ENCODE results near the gene RPL13A. TPM values are rescaled to one million over a fixed set of nuclear protein-coding genes. Genes with fewer than 3 reads are reported as not detected.

Gene RPL13A
- polyA plus RNA-seq, 2 donors: 1,631 to 2,695 TPM

- WGBS, 2 donors: 55 to 70% methylated on average over 19 of the region's 19 CpGs
- H3K4me3 ChIP-seq (ENCODE audit: low read depth in 1 of 2, low read length in 2 of 2): peak overlapping the region in 1 of 2 donors; percentile 1
- peaks cover 2 to 19% of the 10 kb centered on the region in 2 donors for H3K4me1 ChIP-seq (ENCODE audit: control insufficient read depth in 2 of 2, insufficient read depth in 2 of 2, low read length in 1 of 2)
Measured at GRCh38 chr19:49499030-49499670, 11.7 kb downstream of the RPL13A start.

GRCh38 chr19:49502866-49503581, 15.6 kb downstream of the RPL13A start:
- Histone ChIP-seq H3K27ac (ENCODE audit: low read depth in 2 of 2, low read length in 1 of 2) (no peak overlapping the region), H3K36me3 (ENCODE audit: control insufficient read depth in 2 of 2, insufficient read depth in 2 of 2, low read length in 1 of 2) (peaks cover 5 to 18% of the 10 kb centered on the region in 2 donors), H3K4me1 (ENCODE audit: control insufficient read depth in 2 of 2, insufficient read depth in 2 of 2, low read length in 1 of 2) (peaks cover 2 to 12% of the 10 kb centered on the region in 2 donors), H3K27me3 (ENCODE audit: control insufficient read depth in 1 of 2, insufficient read depth in 2 of 2, low read length in 2 of 2) (no peaks in the 10 kb centered on the region), H3K4me3 (ENCODE audit: low read depth in 1 of 2, low read length in 2 of 2) (no peak overlapping the region), H3K9me3 (ENCODE audit: control insufficient read depth in 2 of 2, insufficient read depth in 1 of 2, low read depth in 1 of 2, low read length in 1 of 2) (no peaks in the 10 kb centered on the region)
- WGBS, 2 donors: 43% methylated on average over 14 of the region's 14 CpGs

More at GRCh38 chr19:49499030-49499670, 11.7 kb downstream of the RPL13A start:
- H3K27ac ChIP-seq (ENCODE audit: low read depth in 2 of 2, low read length in 1 of 2): peak overlapping the region; percentile 21 to 40
- H3K9me3 ChIP-seq (ENCODE audit: control insufficient read depth in 2 of 2, insufficient read depth in 1 of 2, low read depth in 1 of 2, low read length in 1 of 2): no peaks in the 10 kb centered on the region
- H3K36me3 ChIP-seq (ENCODE audit: control insufficient read depth in 2 of 2, insufficient read depth in 2 of 2, low read length in 1 of 2): peaks cover 5 to 24% of the 10 kb centered on the region in 2 donors
- no peaks in the 10 kb centered on the region for H3K27me3 ChIP-seq (ENCODE audit: control insufficient read depth in 1 of 2, insufficient read depth in 2 of 2, low read length in 2 of 2)

GRCh38 chr19:49503582-49503962, 16.2 kb downstream of the RPL13A start:
- Histone ChIP-seq H3K4me3 (ENCODE audit: low read depth in 1 of 2, low read length in 2 of 2) (no peak overlapping the region), H3K4me1 (ENCODE audit: control insufficient read depth in 2 of 2, insufficient read depth in 2 of 2, low read length in 1 of 2) (peaks cover 2 to 9% of the 10 kb centered on the region in 2 donors), H3K36me3 (ENCODE audit: control insufficient read depth in 2 of 2, insufficient read depth in 2 of 2, low read length in 1 of 2) (peaks cover 5 to 13% of the 10 kb centered on the region in 2 donors), H3K9me3 (ENCODE audit: control insufficient read depth in 2 of 2, insufficient read depth in 1 of 2, low read depth in 1 of 2, low read length in 1 of 2) (no peaks in the 10 kb centered on the region), H3K27me3 (ENCODE audit: control insufficient read depth in 1 of 2, insufficient read depth in 2 of 2, low read length in 2 of 2) (no peaks in the 10 kb centered on the region), H3K27ac (ENCODE audit: low read depth in 2 of 2, low read length in 1 of 2) (no peak overlapping the region)
- 72 to 75% methylated on average over 9 of the region's 9 CpGs for WGBS, 2 donors

GRCh38 chr19:49506575-49507105, 19.2 kb downstream of the RPL13A start:
- H3K36me3 ChIP-seq (ENCODE audit: control insufficient read depth in 2 of 2, insufficient read depth in 2 of 2, low read length in 1 of 2): no peaks in the 10 kb centered on the region
- H3K4me3 ChIP-seq (ENCODE audit: low read depth in 1 of 2, low read length in 2 of 2): no peak overlapping the region
- H3K4me1 ChIP-seq (ENCODE audit: control insufficient read depth in 2 of 2, insufficient read depth in 2 of 2, low read length in 1 of 2): no peaks in the 10 kb centered on the region
- no peak overlapping the region for H3K27ac ChIP-seq (ENCODE audit: low read depth in 2 of 2, low read length in 1 of 2)
- no peaks in the 10 kb centered on the region for H3K27me3 ChIP-seq (ENCODE audit: control insufficient read depth in 1 of 2, insufficient read depth in 2 of 2, low read length in 2 of 2)
- 31 to 34% methylated on average over 8 of the region's 8 CpGs for whole genome bisulfite sequencing, 2 donors
- no peaks in the 10 kb centered on the region for H3K9me3 ChIP-seq (ENCODE audit: control insufficient read depth in 2 of 2, insufficient read depth in 1 of 2, low read depth in 1 of 2, low read length in 1 of 2)

GRCh38 chr19:49507803-49508494, 20.5 kb downstream of the RPL13A start:
- no peak overlapping the region for H3K4me3 ChIP-seq (ENCODE audit: low read depth in 1 of 2, low read length in 2 of 2)
- no peak overlapping the region for H3K27ac ChIP-seq (ENCODE audit: low read depth in 2 of 2, low read length in 1 of 2)
- H3K36me3 ChIP-seq (ENCODE audit: control insufficient read depth in 2 of 2, insufficient read depth in 2 of 2, low read length in 1 of 2): no peaks in the 10 kb centered on the region
- H3K27me3 ChIP-seq (ENCODE audit: control insufficient read depth in 1 of 2, insufficient read depth in 2 of 2, low read length in 2 of 2): no peaks in the 10 kb centered on the region
- no peaks in the 10 kb centered on the region for H3K9me3 ChIP-seq (ENCODE audit: control insufficient read depth in 2 of 2, insufficient read depth in 1 of 2, low read depth in 1 of 2, low read length in 1 of 2)
- 82 to 84% methylated on average over 11 to 12 of the region's 12 CpGs for WGBS, 2 donors
- H3K4me1 ChIP-seq (ENCODE audit: control insufficient read depth in 2 of 2, insufficient read depth in 2 of 2, low read length in 1 of 2): no peaks in the 10 kb centered on the region

GRCh38 chr19:49512970-49513745, 25.8 kb downstream of the RPL13A start:
- Histone ChIP-seq H3K4me3 (ENCODE audit: low read depth in 1 of 2, low read length in 2 of 2) (peak overlapping the region; percentile 71 to 77), H3K4me1 (ENCODE audit: control insufficient read depth in 2 of 2, insufficient read depth in 2 of 2, low read length in 1 of 2) (peaks cover 2 to 4% of the 10 kb centered on the region in 2 donors), H3K36me3 (ENCODE audit: control insufficient read depth in 2 of 2, insufficient read depth in 2 of 2, low read length in 1 of 2) (no peaks in the 10 kb centered on the region), H3K9me3 (ENCODE audit: control insufficient read depth in 2 of 2, insufficient read depth in 1 of 2, low read depth in 1 of 2, low read length in 1 of 2) (no peaks in the 10 kb centered on the region), H3K27me3 (ENCODE audit: control insufficient read depth in 1 of 2, insufficient read depth in 2 of 2, low read length in 2 of 2) (no peaks in the 10 kb centered on the region), H3K27ac (ENCODE audit: low read depth in 2 of 2, low read length in 1 of 2) (peak overlapping the region; percentile 82 to 87)
- WGBS, 2 donors: 1% methylated on average over 40 to 50 of the region's 50 CpGs

GRCh38 chr19:49513746-49514118, 26.3 kb downstream of the RPL13A start:
- H3K9me3 ChIP-seq (ENCODE audit: control insufficient read depth in 2 of 2, insufficient read depth in 1 of 2, low read depth in 1 of 2, low read length in 1 of 2): no peaks in the 10 kb centered on the region
- peak overlapping the region; percentile 71 to 77 for H3K4me3 ChIP-seq (ENCODE audit: low read depth in 1 of 2, low read length in 2 of 2)
- 27% methylated on average over 11 to 12 of the region's 12 CpGs for WGBS, 2 donors
- no peaks in the 10 kb centered on the region for H3K27me3 ChIP-seq (ENCODE audit: control insufficient read depth in 1 of 2, insufficient read depth in 2 of 2, low read length in 2 of 2)
- peaks cover 2 to 4% of the 10 kb centered on the region in 2 donors for H3K4me1 ChIP-seq (ENCODE audit: control insufficient read depth in 2 of 2, insufficient read depth in 2 of 2, low read length in 1 of 2)
- peak overlapping the region in 1 of 2 donors; percentile 22 for H3K27ac ChIP-seq (ENCODE audit: low read depth in 2 of 2, low read length in 1 of 2)
- H3K36me3 ChIP-seq (ENCODE audit: control insufficient read depth in 2 of 2, insufficient read depth in 2 of 2, low read length in 1 of 2): no peaks in the 10 kb centered on the region

- Histone ChIP-seq H3K9me3 (ENCODE audit: control insufficient read depth in 2 of 2, insufficient read depth in 1 of 2, low read depth in 1 of 2, low read length in 1 of 2) (no peaks in the 10 kb centered on the region), H3K27ac (ENCODE audit: low read depth in 2 of 2, low read length in 1 of 2) (no peak overlapping the region), H3K36me3 (ENCODE audit: control insufficient read depth in 2 of 2, insufficient read depth in 2 of 2, low read length in 1 of 2) (no peaks in the 10 kb centered on the region), H3K4me3 (ENCODE audit: low read depth in 1 of 2, low read length in 2 of 2) (no peak overlapping the region), H3K27me3 (ENCODE audit: control insufficient read depth in 1 of 2, insufficient read depth in 2 of 2, low read length in 2 of 2) (no peaks in the 10 kb centered on the region), H3K4me1 (ENCODE audit: control insufficient read depth in 2 of 2, insufficient read depth in 2 of 2, low read length in 1 of 2) (peaks cover 2 to 4% of the 10 kb centered on the region in 2 donors)
- WGBS, 2 donors: 63 to 72% methylated on average over 14 to 21 of the region's 21 CpGs
Measured at GRCh38 chr19:49514151-49514550, 26.7 kb downstream of the RPL13A start.

GRCh38 chr19:49515767-49516166, 28.4 kb downstream of the RPL13A start:
- Histone ChIP-seq H3K27me3 (ENCODE audit: control insufficient read depth in 1 of 2, insufficient read depth in 2 of 2, low read length in 2 of 2) (no peaks in the 10 kb centered on the region), H3K4me1 (ENCODE audit: control insufficient read depth in 2 of 2, insufficient read depth in 2 of 2, low read length in 1 of 2) (peaks cover 2 to 4% of the 10 kb centered on the region in 2 donors), H3K4me3 (ENCODE audit: low read depth in 1 of 2, low read length in 2 of 2) (no peak overlapping the region), H3K27ac (ENCODE audit: low read depth in 2 of 2, low read length in 1 of 2) (peak overlapping the region in 1 of 2 donors; percentile 16), H3K36me3 (ENCODE audit: control insufficient read depth in 2 of 2, insufficient read depth in 2 of 2, low read length in 1 of 2) (no peaks in the 10 kb centered on the region), H3K9me3 (ENCODE audit: control insufficient read depth in 2 of 2, insufficient read depth in 1 of 2, low read depth in 1 of 2, low read length in 1 of 2) (no peaks in the 10 kb centered on the region)
- WGBS, 2 donors: 62 to 74% methylated on average over 4 of the region's 4 CpGs

Data from esophagus (tissue), 2 donors.